LNCAP (cell line): ENCODE measurements around the gene CAMTA1.

Experiments
- CTCF ChIP-seq: fragments of 450-650 bp; IDR thresholded peaks from 2 replicates; pipeline ENCODE4 v1.5.1; 2017; ENCODE audit warnings: mild to moderate bottlenecking

Gene CAMTA1

GRCh38 chr1:6927626-6928025 lies 142.4 kb downstream of the CAMTA1 start:
- TF ChIP-seq CTCF = no peak

GRCh38 chr1:6928106-6928885 lies 143.0 kb downstream of the CAMTA1 start:
- no peak for TF ChIP-seq CTCF

GRCh38 chr1:6930732-6931300 lies 145.6 kb downstream of the CAMTA1 start:
- TF ChIP-seq CTCF = no peak

GRCh38 chr1:6935361-6935883 lies 150.2 kb downstream of the CAMTA1 start:
- TF ChIP-seq CTCF = no peak

- TF ChIP-seq CTCF = no peak
Observed at GRCh38 chr1:6935911-6936690, 150.8 kb downstream of the CAMTA1 start.

GRCh38 chr1:6937048-6937447 lies 151.8 kb downstream of the CAMTA1 start:
- TF ChIP-seq CTCF = no peak

- no peak for TF ChIP-seq CTCF
Observed at GRCh38 chr1:6939363-6939762, 154.1 kb downstream of the CAMTA1 start.
